H1 (cell line): ENCODE data around the gene PLCB1. TPM values are rescaled to one million over a fixed set of nuclear protein-coding genes. Genes with fewer than 3 reads are reported as not detected.

ENCODE experiments used
- BRCA1 ChIP-seq: IDR thresholded peaks from 2 replicates; pipeline ENCODE4 v1.6.1; 2012; ENCODE audit warnings: low read depth, low read length, improper control_type of control experiment
- EP300 ChIP-seq, 2 experiments: IDR thresholded peaks; 1 replicate in 1 of 2; 2 replicates in 1 of 2; pipeline ENCODE4 v1.6.1; 2011 to 2012; ENCODE audit warnings: low read depth in 2 of 2, low read length in 2 of 2, mild to moderate bottlenecking in 2 of 2, borderline replicate concordance in 1 of 2, inconsistent platforms in 1 of 2, moderate library complexity in 1 of 2
- SIN3A ChIP-seq, 2 experiments: IDR thresholded peaks in 1 of 2; conservative IDR thresholded peaks in 1 of 2; 2 replicates each; pipeline ENCODE4 v1.6.1; 2011 to 2012; ENCODE audit warnings: low read length in 2 of 2, improper control_type of control experiment in 1 of 2, low read depth in 1 of 2, mild to moderate bottlenecking in 1 of 2
- SIRT6 ChIP-seq: IDR thresholded peaks from one replicate; pipeline ENCODE4 v1.7.1; 2012; ENCODE audit warnings: low read length, inconsistent platforms
- SIX5 ChIP-seq: IDR thresholded peaks from 2 replicates; pipeline ENCODE4 v1.6.1; 2011; ENCODE audit warnings: mild to moderate bottlenecking, low read depth, low read length
- TAF1 ChIP-seq: IDR thresholded peaks from 2 replicates; pipeline ENCODE4 v1.6.1; 2011; ENCODE audit warnings: mild to moderate bottlenecking, low read depth, low read length
- polyA plus RNA-seq, 7 experiments: library from polyadenylated mRNA; depleted of rRNA in 3 of 7; stranded (reverse) in 5 of 7; unstranded in 2 of 7; fragments of >200 nt in 5 of 7; fragments of 200-250 nt in 2 of 7; gene quantifications; 1 replicate in 5 of 7; 2 replicates in 1 of 7; 4 replicates in 1 of 7; pipeline versions ENCODE4 v1.2.1 to v1.2.3, GENCODE V29; 2011 to 2013; ENCODE audit warnings: missing spikeins in 2 of 7, mixed read lengths in 2 of 7
- total RNA-seq: library from RNA; stranded (reverse); fragmentation: NEBNext Ultra II Directional; extraction: Animal tissue kit (Norgen Biotek cat#: 25700); gene quantifications from 2 replicates; pipeline ENCODE4 v1.2.1, GENCODE V29; 2021
- TF ChIP-seq, protein P1 (sequence below): IDR thresholded peaks from 2 replicates; pipeline ENCODE4 v1.6.1; 2012; ENCODE audit warnings: low read length, inconsistent platforms

The PLCB1 gene
- total and polyA plus RNA-seq, 2 of the 8 experiments (the other 6 are each of a cell fraction or from before 2014, with no cell fraction given): 2.6 to 9.1 TPM

DNA sequence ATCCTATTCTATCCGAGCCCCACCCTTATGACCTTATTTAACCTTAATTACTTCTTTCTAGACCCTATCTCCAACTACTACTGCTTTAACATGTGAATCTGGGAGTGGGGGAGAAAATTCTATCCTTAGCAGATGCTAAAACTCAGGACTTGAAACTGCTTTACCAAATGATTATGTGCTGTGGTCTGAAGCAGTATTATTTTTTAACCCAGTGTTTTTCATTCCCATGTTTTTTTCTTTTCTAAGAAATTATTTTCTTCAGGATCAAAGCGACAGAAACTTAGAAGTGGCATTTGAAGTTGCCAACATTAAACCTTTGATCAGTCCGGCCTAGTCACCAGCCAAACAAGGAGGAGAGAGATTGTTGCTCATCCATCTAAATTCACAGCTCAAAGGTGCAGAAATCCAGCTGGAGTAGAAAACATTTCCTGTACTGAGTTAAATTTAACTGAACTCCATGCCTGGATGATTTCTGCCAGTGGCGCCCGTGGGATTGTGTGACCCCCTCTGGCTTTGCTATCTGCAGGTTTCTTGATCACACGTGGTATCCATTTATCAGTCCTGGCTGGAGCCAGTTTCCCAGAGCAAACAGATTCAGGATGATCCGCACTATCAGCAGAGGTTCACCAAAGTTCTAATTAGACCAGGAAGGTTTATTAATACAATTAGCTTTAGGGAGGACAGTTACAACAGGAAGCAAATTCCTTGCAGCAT lies 300.5 kb downstream of the PLCB1 start (continued):
- TF ChIP-seq BRCA1: no peak
- no peak for TF ChIP-seq SIRT6
- TF ChIP-seq, protein P1, sequence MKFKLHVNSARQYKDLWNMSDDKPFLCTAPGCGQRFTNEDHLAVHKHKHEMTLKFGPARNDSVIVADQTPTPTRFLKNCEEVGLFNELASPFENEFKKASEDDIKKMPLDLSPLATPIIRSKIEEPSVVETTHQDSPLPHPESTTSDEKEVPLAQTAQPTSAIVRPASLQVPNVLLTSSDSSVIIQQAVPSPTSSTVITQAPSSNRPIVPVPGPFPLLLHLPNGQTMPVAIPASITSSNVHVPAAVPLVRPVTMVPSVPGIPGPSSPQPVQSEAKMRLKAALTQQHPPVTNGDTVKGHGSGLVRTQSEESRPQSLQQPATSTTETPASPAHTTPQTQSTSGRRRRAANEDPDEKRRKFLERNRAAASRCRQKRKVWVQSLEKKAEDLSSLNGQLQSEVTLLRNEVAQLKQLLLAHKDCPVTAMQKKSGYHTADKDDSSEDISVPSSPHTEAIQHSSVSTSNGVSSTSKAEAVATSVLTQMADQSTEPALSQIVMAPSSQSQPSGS: no peak
- TF ChIP-seq TAF1: no peak
- no peak for TF ChIP-seq EP300 (IDR thresholded peaks at IDR 0.05; ENCODE audit: borderline replicate concordance in 1 of 2, low read depth in 2 of 2, low read length in 2 of 2)
- TF ChIP-seq SIX5: no peak
- TF ChIP-seq SIN3A (conservative IDR thresholded peaks at IDR 0.05 in 1 of 2, IDR thresholded peaks at IDR 0.05 in 1 of 2; ENCODE audit: low read depth in 1 of 2, low read length in 2 of 2): no peak
